H1 (cell line): ENCODE measurements around the gene ASB17. TPM values are rescaled to one million over a fixed set of nuclear protein-coding genes. Genes with fewer than 3 reads are reported as not detected.

Experiments
- JUN ChIP-seq: IDR thresholded peaks from 2 replicates; pipeline ENCODE4 v1.6.1; 2011; ENCODE audit warnings: low read depth, mild to moderate bottlenecking, improper control_type of control experiment, low read length
- polyA plus RNA-seq, 7 experiments: library from polyadenylated mRNA; depleted of rRNA in 3 of 7; stranded (reverse) in 5 of 7; unstranded in 2 of 7; fragments of >200 nt in 5 of 7; fragments of 200-250 nt in 2 of 7; gene quantifications; 1 replicate in 5 of 7; 2 replicates in 1 of 7; 4 replicates in 1 of 7; pipeline versions ENCODE4 v1.2.1 to v1.2.3, GENCODE V29; 2011 to 2013; ENCODE audit warnings: missing spikeins in 2 of 7, mixed read lengths in 2 of 7
- total RNA-seq: library from RNA; stranded (reverse); fragmentation: NEBNext Ultra II Directional; extraction: Animal tissue kit (Norgen Biotek cat#: 25700); gene quantifications from 2 replicates; pipeline ENCODE4 v1.2.1, GENCODE V29; 2021

The ASB17 gene
- total and polyA plus RNA-seq, 2 of the 8 experiments (the other 6 are each of a cell fraction or from before 2014, with no cell fraction given) = not detected

GRCh38 chr1:75937034-75937433 is 4.8 kb upstream of the ASB17 start (continued):
- no peak for TF ChIP-seq JUN
